ENCODE measurements around the gene SAYSD1.

SAYSD1 gene

GRCh38 chr6:39085129-39085797, 29.7 kb downstream of the SAYSD1 start:
- Histone ChIP-seq H3K27ac (ENCODE audit: low read depth, low read length) (no peak overlapping the region), H2AFZ (ENCODE audit: low read depth, low read length, severe bottlenecking) (no peak overlapping the region), H4K20me1 (ENCODE audit: low read depth, low read length) (no peaks in the 10 kb centered on the region), H3K79me2 (ENCODE audit: insufficient read depth, low read length) (no peaks in the 10 kb centered on the region), H3K9me2 (replicated peaks; ENCODE audit: insufficient read depth, low read length) (no peaks in the 10 kb centered on the region), H3K4me2 (ENCODE audit: low read depth, low read length, poor library complexity, severe bottlenecking) (no peak overlapping the region), H3K9ac (ENCODE audit: low read length) (no peak overlapping the region), H3K4me3 (ENCODE audit: insufficient read depth, low read length, poor library complexity, severe bottlenecking) (no peak overlapping the region), H3K36me3 (ENCODE audit: low read length) (no peaks in the 10 kb centered on the region), H3K27me3 (ENCODE audit: low read length) (no peaks in the 10 kb centered on the region), H3F3A (ENCODE audit: insufficient read depth) (no peaks in the 10 kb centered on the region), H3K9me3 (ENCODE audit: insufficient read depth, low read length) (no peaks in the 10 kb centered on the region)
- no peak for TF ChIP-seq EZH2phosphoT487 (conservative IDR thresholded peaks at IDR 0.05; ENCODE audit: low read length)
- no peak for TF ChIP-seq CTCF (IDR thresholded peaks at IDR 0.05; ENCODE audit: insufficient read depth, low read length, poor library complexity, severe bottlenecking)

- Histone ChIP-seq H2AFZ (ENCODE audit: low read depth, low read length, severe bottlenecking) (no peak overlapping the region), H4K20me1 (ENCODE audit: low read depth, low read length) (no peaks in the 10 kb centered on the region), H3K27me3 (ENCODE audit: low read length) (no peaks in the 10 kb centered on the region), H3K79me2 (ENCODE audit: insufficient read depth, low read length) (no peaks in the 10 kb centered on the region), H3K9me3 (ENCODE audit: insufficient read depth, low read length) (no peaks in the 10 kb centered on the region), H3K4me2 (ENCODE audit: low read depth, low read length, poor library complexity, severe bottlenecking) (no peak overlapping the region), H3K36me3 (ENCODE audit: low read length) (no peaks in the 10 kb centered on the region), H3K9ac (ENCODE audit: low read length) (no peak overlapping the region), H3K4me3 (ENCODE audit: insufficient read depth, low read length, poor library complexity, severe bottlenecking) (no peak overlapping the region), H3F3A (ENCODE audit: insufficient read depth) (no peaks in the 10 kb centered on the region), H3K9me2 (replicated peaks; ENCODE audit: insufficient read depth, low read length) (no peaks in the 10 kb centered on the region), H3K27ac (ENCODE audit: low read depth, low read length) (no peak overlapping the region)
- TF ChIP-seq CTCF (IDR thresholded peaks at IDR 0.05; ENCODE audit: insufficient read depth, low read length, poor library complexity, severe bottlenecking) (no peak), EZH2phosphoT487 (conservative IDR thresholded peaks at IDR 0.05; ENCODE audit: low read length) (no peak)
These were observed 30.5 kb downstream of the SAYSD1 start for GRCh38 chr6:39084506-39084905.

GRCh38 chr6:39083231-39083634, 31.8 kb downstream of the SAYSD1 start:
- Histone ChIP-seq H3K27ac (ENCODE audit: low read depth, low read length) (no peak overlapping the region), H4K20me1 (ENCODE audit: low read depth, low read length) (no peaks in the 10 kb centered on the region), H3K9me3 (ENCODE audit: insufficient read depth, low read length) (no peaks in the 10 kb centered on the region), H3K4me3 (ENCODE audit: insufficient read depth, low read length, poor library complexity, severe bottlenecking) (no peak overlapping the region), H3K9ac (ENCODE audit: low read length) (no peak overlapping the region), H3K36me3 (ENCODE audit: low read length) (no peaks in the 10 kb centered on the region), H3F3A (ENCODE audit: insufficient read depth) (no peaks in the 10 kb centered on the region), H3K4me2 (ENCODE audit: low read depth, low read length, poor library complexity, severe bottlenecking) (no peak overlapping the region), H3K27me3 (ENCODE audit: low read length) (no peaks in the 10 kb centered on the region), H3K79me2 (ENCODE audit: insufficient read depth, low read length) (no peaks in the 10 kb centered on the region), H2AFZ (ENCODE audit: low read depth, low read length, severe bottlenecking) (no peak overlapping the region), H3K9me2 (replicated peaks; ENCODE audit: insufficient read depth, low read length) (no peaks in the 10 kb centered on the region)
- TF ChIP-seq CTCF (IDR thresholded peaks at IDR 0.05; ENCODE audit: insufficient read depth, low read length, poor library complexity, severe bottlenecking): no peak
- no peak for TF ChIP-seq EZH2phosphoT487 (conservative IDR thresholded peaks at IDR 0.05; ENCODE audit: low read length)
